Effector memory CD4-positive, alpha-beta T cell (primary cell): ENCODE results near the gene ZNF496.
"Not testable (repeated sequence)": the region's sequence is repeated elsewhere in the genome, so short reads cannot be mapped to it uniquely, and the experiment has no call there.

Experiments
- DNase-seq, 3 donors: peaks; one replicate each; pipeline ENCODE4 v3.0.0-alpha.2; 2020
- H3K27ac ChIP-seq: 2 replicates; pipeline ENCODE4 v1.7.0; 2013; ENCODE audit warnings: mild to moderate bottlenecking, low read length, moderate library complexity; ENCODE audit not compliant: insufficient read depth, poor library complexity, severe bottlenecking
- H3K27me3 ChIP-seq: replicated peaks from 2 replicates; pipeline ENCODE4 v1.7.0; 2013; ENCODE audit warnings: mild to moderate bottlenecking, low read length; ENCODE audit not compliant: insufficient read depth, control insufficient read depth, poor library complexity, severe bottlenecking
- H3K36me3 ChIP-seq: 2 replicates; pipeline ENCODE4 v1.7.0; 2013; ENCODE audit warnings: mild to moderate bottlenecking, low read length, moderate library complexity; ENCODE audit not compliant: control insufficient read depth, insufficient read depth
- H3K4me1 ChIP-seq: 2 replicates; pipeline ENCODE4 v1.7.0; 2013; ENCODE audit warnings: low read length, mild to moderate bottlenecking; ENCODE audit not compliant: control insufficient read depth, insufficient read depth, poor library complexity, severe bottlenecking
- H3K4me3 ChIP-seq: 2 replicates; pipeline ENCODE4 v1.7.0; 2013; ENCODE audit warnings: low read length, low read depth, mild to moderate bottlenecking; ENCODE audit not compliant: insufficient read depth, poor library complexity, severe bottlenecking
- H3K9me3 ChIP-seq: 2 replicates; pipeline ENCODE4 v1.7.0; 2013; ENCODE audit warnings: mild to moderate bottlenecking, low read length, moderate library complexity; ENCODE audit not compliant: control insufficient read depth
- total RNA-seq, 3 donors: gene quantifications; one replicate each; lab custom pipeline; 2026; lab: John Stamatoyannopoulos, UW

ZNF496 gene
- total RNA-seq = 14.7 to 31.6 (median 15.0) reads per million in 3 donors

DNA sequence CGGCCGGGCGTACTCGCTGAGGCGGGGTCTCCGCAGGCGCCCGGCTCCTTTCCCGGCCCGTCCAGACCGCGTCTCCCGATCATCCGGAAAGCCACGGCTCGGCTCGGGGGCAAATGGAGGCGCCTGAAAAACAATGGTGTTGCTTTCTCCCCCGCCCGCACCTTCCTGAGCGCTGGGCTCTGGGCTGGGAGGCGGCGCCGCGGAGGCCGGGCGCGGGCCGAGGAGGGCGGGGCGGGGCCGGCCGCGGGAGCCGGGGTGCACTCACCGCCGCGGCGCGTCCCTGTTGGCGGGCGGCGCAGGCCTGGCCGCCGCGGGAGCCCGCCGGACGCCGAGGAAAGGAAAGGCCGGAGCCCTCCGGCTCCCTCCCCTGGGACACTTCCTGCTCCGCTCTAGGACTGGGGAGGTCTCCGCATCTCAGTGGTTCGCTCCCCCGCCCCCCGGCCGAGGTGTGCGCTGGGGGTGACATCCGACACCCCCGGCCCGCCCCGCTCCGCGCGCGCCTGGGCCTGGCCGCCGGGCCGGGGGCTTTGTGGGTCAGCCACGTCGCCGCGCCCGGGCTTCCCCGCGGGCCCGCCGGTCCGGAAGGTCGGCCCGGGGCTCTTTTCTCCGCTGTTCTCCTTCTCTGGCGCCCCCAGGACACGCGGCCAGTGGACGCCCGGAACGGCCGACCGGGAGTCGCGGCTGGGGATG is at the start of gene ZNF496:
Gene ZNF496, minus strand, starts transcription at position 343 of the 690 bp plus-strand sequence. CDS start 2,289 bp downstream, outside the sequence.
- H3K9me3 ChIP-seq = no peaks in the 10 kb centered on the region
- H3K27ac ChIP-seq = peak within 1 kb of the TSS; percentile 40
- H3K4me3 ChIP-seq = peak within 1 kb of the TSS; percentile 96
- no peaks in the 10 kb centered on the region for H3K36me3 ChIP-seq
- H3K27me3 ChIP-seq = no peaks in the 10 kb centered on the region
- DNase-seq = peak in 1 of 3 donors; percentile 21
- H3K4me1 ChIP-seq = peaks cover 8% of the 10 kb centered on the region

DNA sequence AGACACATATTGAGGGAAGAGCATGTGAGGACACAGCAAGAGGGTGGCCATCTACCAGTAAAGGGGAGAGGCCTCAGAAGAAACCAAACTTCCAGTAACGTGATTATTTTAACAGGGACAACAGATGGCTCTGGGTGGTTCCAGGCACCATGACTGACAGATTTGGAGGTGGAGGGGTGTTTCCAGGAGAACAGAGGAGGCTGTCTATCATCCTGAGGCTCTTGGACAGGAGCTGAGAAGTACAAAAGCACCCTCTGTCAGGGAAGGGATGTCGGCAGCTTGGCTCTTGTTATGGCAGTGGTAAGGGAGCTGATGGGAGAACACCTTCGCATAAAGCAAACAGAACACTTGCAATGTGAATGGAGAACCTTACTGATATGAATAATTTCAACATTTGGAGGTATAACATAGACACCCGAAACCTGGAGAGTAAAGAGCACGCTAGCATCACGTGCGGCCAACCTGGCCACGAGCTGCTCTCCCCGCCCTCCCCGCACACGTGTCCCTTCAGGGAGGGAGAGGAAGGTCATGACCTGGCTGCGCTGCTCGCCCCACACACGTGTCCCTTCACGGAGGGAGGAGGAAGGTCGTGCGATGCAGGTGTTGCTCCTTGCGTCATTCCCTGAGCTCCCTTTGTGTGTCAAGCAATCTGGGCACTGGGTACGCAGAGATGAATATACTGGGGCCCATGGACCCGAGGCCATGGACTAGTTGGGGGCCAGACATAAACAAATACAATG is 46.8 kb upstream of the ZNF496 start:
- H3K4me1 ChIP-seq = no peaks in the 10 kb centered on the region
- no peaks in the 10 kb centered on the region for H3K27me3 ChIP-seq
- H3K36me3 ChIP-seq = no peaks in the 10 kb centered on the region
- H3K9me3 ChIP-seq = no peaks in the 10 kb centered on the region
- DNase-seq = no peak
- H3K27ac ChIP-seq = no peak overlapping the region
- no peak overlapping the region for H3K4me3 ChIP-seq

DNA sequence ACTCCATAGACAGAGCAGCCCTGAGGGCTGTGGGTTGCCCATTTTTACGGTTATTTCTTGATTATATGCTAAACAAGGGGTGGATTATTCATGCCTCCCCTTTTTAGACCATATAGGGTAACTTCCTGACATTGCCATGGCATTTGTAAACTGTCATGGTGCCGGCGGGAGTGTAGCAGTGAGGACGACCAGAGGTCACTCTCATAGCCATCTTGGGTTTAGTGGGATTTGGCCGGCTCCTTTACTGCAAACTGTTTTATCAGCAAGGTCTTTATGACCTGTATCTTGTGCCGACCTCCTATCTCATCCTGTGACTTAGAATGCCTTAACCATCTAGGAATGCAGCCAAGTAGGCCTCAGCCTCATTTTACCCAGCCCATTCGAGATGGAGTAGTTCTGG is 46.0 kb upstream of the ZNF496 start:
- DNase-seq, H3K36me3 ChIP-seq: not testable (repeated sequence)

DNA sequence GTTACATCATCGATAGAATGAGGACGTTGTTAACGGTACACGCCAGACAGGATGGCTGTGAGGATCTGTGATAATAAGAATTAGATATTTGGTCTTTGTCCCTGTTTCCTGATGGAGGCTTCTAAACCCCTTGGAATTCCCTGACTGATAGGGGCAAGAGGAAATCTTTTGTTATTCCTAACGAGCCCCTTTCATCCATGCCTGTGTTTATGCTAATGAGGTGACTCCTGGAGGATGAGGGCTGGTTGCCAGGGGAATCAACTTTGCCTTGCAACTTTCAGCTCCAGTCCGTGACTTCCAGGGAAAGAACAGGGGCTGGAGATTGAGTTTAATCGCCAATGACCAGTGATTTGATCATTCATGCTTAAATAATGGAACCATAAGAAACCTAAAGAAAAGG is 45.0 kb upstream of the ZNF496 start:
- no peak overlapping the region for H3K27ac ChIP-seq
- H3K4me3 ChIP-seq = no peak overlapping the region

More for the DNA sequence above, 46.0 kb upstream of the ZNF496 start:
- H3K4me1 ChIP-seq, H3K9me3 ChIP-seq, H3K4me3 ChIP-seq, H3K27me3 ChIP-seq, H3K27ac ChIP-seq: not testable (repeated sequence)

DNA sequence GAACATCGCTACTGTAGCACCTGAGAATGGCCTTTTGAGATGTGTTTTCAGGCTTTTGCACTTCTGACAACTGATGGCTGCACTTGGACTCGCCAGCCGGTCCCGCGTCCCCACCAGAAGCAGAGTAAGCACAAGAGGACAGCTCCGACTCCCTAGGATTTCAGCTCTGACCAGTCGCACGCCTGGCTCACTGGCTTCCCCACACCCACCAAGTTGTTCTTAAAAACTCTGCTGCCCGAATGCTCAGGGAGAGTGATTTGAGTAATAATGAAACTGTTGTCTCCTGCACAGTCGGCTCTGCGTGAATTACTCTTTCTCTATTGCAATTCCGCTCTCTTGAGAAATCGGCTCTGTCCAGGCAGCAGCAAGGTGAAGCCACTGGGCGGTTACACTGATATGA is 44.1 kb upstream of the ZNF496 start:
- Histone ChIP-seq H3K9me3 (no peaks in the 10 kb centered on the region), H3K36me3 (no peaks in the 10 kb centered on the region), H3K27ac (no peak overlapping the region), H3K4me1 (peaks cover 5% of the 10 kb centered on the region), H3K27me3 (no peaks in the 10 kb centered on the region), H3K4me3 (no peak overlapping the region)
- no peak for DNase-seq

More for the DNA sequence above, 45.0 kb upstream of the ZNF496 start:
- Histone ChIP-seq H3K4me1 (peaks cover 5% of the 10 kb centered on the region), H3K9me3 (no peaks in the 10 kb centered on the region), H3K27me3 (no peaks in the 10 kb centered on the region), H3K36me3 (no peaks in the 10 kb centered on the region)
- no peak for DNase-seq

- H3K36me3 ChIP-seq, DNase-seq, H3K9me3 ChIP-seq, H3K27me3 ChIP-seq, H3K4me3 ChIP-seq, H3K4me1 ChIP-seq, H3K27ac ChIP-seq: not testable (repeated sequence)
Measured at GRCh38 chr1:247374651-247375334, 43.1 kb upstream of the ZNF496 start.

DNA sequence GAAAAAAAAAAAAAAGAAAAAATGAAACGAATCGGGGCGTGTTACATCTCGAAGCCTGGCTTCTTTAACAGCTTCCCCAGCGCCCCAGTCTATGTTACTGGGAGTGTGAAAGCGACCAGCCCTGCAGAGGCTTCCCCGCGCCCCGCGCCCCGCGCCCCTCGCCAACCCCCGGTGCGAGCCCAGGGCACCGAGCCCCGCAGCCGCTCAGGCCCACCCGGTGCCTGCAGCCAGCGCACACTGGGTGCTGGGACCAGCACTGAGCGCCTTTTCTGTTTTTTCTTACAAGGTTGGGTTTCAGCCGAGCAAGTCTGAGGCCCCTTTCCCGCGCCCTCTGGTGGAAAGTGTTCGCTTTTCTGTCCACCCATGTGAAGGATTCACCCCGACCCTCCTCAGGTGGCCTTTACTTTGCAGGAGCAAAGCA is 42.1 kb upstream of the ZNF496 start:
- Histone ChIP-seq H3K4me1 (peaks cover 5% of the 10 kb centered on the region), H3K36me3 (no peaks in the 10 kb centered on the region), H3K27ac (no peak overlapping the region), H3K4me3 (peak overlapping the region; percentile 53), H3K27me3 (no peaks in the 10 kb centered on the region), H3K9me3 (no peaks in the 10 kb centered on the region)
- DNase-seq = peak; percentile 4 to 25 (median 15)

DNA sequence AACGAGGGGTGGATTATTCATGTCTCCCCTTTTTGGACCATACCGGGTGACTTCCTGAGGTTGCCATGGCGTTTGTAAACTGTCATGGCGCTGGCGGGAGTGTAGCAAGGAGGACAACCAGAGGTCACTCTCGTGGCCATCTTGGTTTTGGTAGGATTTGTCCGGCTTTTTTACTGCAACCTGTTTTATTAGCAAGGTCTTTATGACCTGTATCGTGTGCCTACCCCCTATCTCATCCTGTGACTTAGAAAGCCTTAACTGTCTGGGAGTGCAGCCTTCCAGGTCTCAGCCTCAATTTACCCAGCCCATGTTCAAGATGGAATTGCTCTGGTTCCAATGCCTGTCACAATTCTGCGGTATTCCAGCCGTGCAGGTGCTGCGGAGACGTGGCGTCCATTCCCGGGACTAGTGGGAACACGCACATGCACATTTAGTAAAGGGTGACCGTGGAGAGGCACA is 40.2 kb upstream of the ZNF496 start:
- DNase-seq = no peak
- Histone ChIP-seq H3K27ac (no peak overlapping the region), H3K4me1 (peaks cover 5% of the 10 kb centered on the region), H3K4me3 (no peak overlapping the region), H3K9me3 (no peaks in the 10 kb centered on the region), H3K27me3 (no peaks in the 10 kb centered on the region), H3K36me3 (no peaks in the 10 kb centered on the region)

GRCh38 chr1:247370786-247371732 is 39.4 kb upstream of the ZNF496 start:
- Histone ChIP-seq H3K4me1 (peaks cover 5% of the 10 kb centered on the region), H3K36me3 (no peaks in the 10 kb centered on the region), H3K9me3 (no peaks in the 10 kb centered on the region), H3K4me3 (no peak overlapping the region), H3K27ac (no peak overlapping the region), H3K27me3 (no peaks in the 10 kb centered on the region)
- no peak for DNase-seq
